Measurements from ENCODE around the gene RPS27L. TPM values are rescaled to one million over a fixed set of nuclear protein-coding genes. Genes with fewer than 3 reads are reported as not detected.

The RPS27L gene
- total RNA-seq (10 to 100 TPM in 1 of 2 donors, 1 to 10 TPM in 1; 9.8 to 41.1 TPM), polyA plus RNA-seq (100 to 1,000 TPM in 1 of 2 donors, 10 to 100 TPM in 1; 40.3 to 184 TPM)

GRCh38 chr15:63157118-63157843 lies at the start of gene RPS27L:
RPS27L (minus strand) TSS chr15:63157477; CDS start chr15:63157405, 72 bp downstream.
- under 1% methylated on average over 60 of the region's 60 CpGs for WGBS
- Histone ChIP-seq H3K4me3 (ENCODE audit: low read depth in 1 of 3, low read length in 3 of 3) (peak within 1 kb of the TSS; percentile 74 to 90 (median 88)), H3K4me1 (ENCODE audit: control insufficient read depth in 4 of 4, insufficient read depth in 4 of 4, low read length in 3 of 4) (peaks cover 0 to 14% (median 2%) of the 10 kb centered on the region in 4 donors), H3K36me3 (ENCODE audit: control insufficient read depth in 4 of 4, insufficient read depth in 3 of 4, low read depth in 1 of 4, low read length in 3 of 4) (peaks cover 3 to 7% (median 5%) of the 10 kb centered on the region in 4 donors), H3K9me3 (ENCODE audit: control insufficient read depth in 4 of 4, low read length in 3 of 4) (no peaks in the 10 kb centered on the region), H3K27me3 (ENCODE audit: control insufficient read depth in 4 of 4, insufficient read depth in 4 of 4, low read length in 3 of 4) (no peaks in the 10 kb centered on the region), H3K27ac (ENCODE audit: low read depth in 1 of 2, low read length in 2 of 2) (peak within 1 kb of the TSS; percentile 82 to 96), H3K9ac (ENCODE audit: low read depth in 1 of 2, low read length in 2 of 2) (peak within 1 kb of the TSS; percentile 75 to 95)
- TF ChIP-seq ZBTB33 (IDR thresholded peaks at IDR 0.05): no peak
- peak; percentile 27 to 65 for TF ChIP-seq RAD21 (IDR thresholded peaks at IDR 0.05)
- peak in 1 of 2 donors; percentile 31 for TF ChIP-seq HNF4A (conservative IDR thresholded peaks at IDR 0.05)
- TF ChIP-seq REST (IDR thresholded peaks at IDR 0.05): peak; percentile 85
- no peak for TF ChIP-seq NR2F2 (IDR thresholded peaks at IDR 0.05)
- TF ChIP-seq, protein P1, sequence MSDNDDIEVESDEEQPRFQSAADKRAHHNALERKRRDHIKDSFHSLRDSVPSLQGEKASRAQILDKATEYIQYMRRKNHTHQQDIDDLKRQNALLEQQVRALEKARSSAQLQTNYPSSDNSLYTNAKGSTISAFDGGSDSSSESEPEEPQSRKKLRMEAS (IDR thresholded peaks at IDR 0.05): peak; percentile 15
- peak; percentile 93 for TF ChIP-seq TAF1 (conservative IDR thresholded peaks at IDR 0.05)
- TF ChIP-seq FOXA2 (IDR thresholded peaks at IDR 0.05): no peak
- TF ChIP-seq RXRA (IDR thresholded peaks at IDR 0.05): no peak
- TF ChIP-seq SP1 (IDR thresholded peaks at IDR 0.05): peak; percentile 26
- peak in 1 of 2 donors; percentile 66 for TF ChIP-seq GABPA (IDR thresholded peaks at IDR 0.05 in 1 of 2, conservative IDR thresholded peaks at IDR 0.05 in 1 of 2)
- TF ChIP-seq YY1 (IDR thresholded peaks at IDR 0.05): peak; percentile 35
- peak; percentile 90 for DNase-seq (ENCODE audit: low spot score)

DNA sequence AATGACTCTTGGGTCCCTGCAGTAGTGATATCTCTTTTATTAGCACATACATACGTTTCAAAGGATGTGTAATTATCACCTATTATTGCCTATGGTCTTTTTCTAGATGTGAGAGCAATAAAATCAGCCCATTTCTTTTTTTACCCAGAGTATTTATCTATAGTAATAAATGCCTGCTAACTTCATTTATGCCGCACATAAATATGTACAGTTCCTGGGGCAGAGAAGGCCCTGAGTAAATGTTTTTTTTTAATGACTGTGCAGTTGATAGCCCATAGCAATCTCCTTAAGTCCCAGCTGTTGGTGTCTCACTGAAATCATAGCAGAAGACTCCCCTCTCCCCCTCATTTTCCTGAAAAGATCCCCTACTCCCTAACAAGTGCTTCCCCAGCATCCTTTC lies 48.8 kb upstream of the RPS27L start:
- H3K9ac ChIP-seq (ENCODE audit: low read depth in 1 of 2, low read length in 2 of 2): no peak overlapping the region
- peaks cover 0 to 4% (median 0%) of the 10 kb centered on the region in 4 donors for H3K4me1 ChIP-seq (ENCODE audit: control insufficient read depth in 4 of 4, insufficient read depth in 4 of 4, low read length in 3 of 4)
- no peak for TF ChIP-seq SP1 (IDR thresholded peaks at IDR 0.05)
- no peak for TF ChIP-seq NR2F2 (IDR thresholded peaks at IDR 0.05)
- no peak for TF ChIP-seq ZBTB33 (IDR thresholded peaks at IDR 0.05)
- no peak for TF ChIP-seq HNF4G (IDR thresholded peaks at IDR 0.05)
- no peak for TF ChIP-seq RXRA (IDR thresholded peaks at IDR 0.05)
- TF ChIP-seq EGR1 (IDR thresholded peaks at IDR 0.05; ENCODE audit: low read depth in 2 of 2): no peak
- TF ChIP-seq FOXA1 (IDR thresholded peaks at IDR 0.05): no peak
- TF ChIP-seq, protein P2, sequence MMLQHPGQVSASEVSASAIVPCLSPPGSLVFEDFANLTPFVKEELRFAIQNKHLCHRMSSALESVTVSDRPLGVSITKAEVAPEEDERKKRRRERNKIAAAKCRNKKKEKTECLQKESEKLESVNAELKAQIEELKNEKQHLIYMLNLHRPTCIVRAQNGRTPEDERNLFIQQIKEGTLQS (IDR thresholded peaks at IDR 0.05): no peak
- no peak for TF ChIP-seq FOXA2 (IDR thresholded peaks at IDR 0.05)
- TF ChIP-seq JUND (IDR thresholded peaks at IDR 0.05): no peak
- no peak for TF ChIP-seq GABPA (IDR thresholded peaks at IDR 0.05 in 1 of 2, conservative IDR thresholded peaks at IDR 0.05 in 1 of 2)
- no peak for TF ChIP-seq TAF1 (conservative IDR thresholded peaks at IDR 0.05)
- no peak for TF ChIP-seq RAD21 (IDR thresholded peaks at IDR 0.05)
- TF ChIP-seq, protein P3, sequence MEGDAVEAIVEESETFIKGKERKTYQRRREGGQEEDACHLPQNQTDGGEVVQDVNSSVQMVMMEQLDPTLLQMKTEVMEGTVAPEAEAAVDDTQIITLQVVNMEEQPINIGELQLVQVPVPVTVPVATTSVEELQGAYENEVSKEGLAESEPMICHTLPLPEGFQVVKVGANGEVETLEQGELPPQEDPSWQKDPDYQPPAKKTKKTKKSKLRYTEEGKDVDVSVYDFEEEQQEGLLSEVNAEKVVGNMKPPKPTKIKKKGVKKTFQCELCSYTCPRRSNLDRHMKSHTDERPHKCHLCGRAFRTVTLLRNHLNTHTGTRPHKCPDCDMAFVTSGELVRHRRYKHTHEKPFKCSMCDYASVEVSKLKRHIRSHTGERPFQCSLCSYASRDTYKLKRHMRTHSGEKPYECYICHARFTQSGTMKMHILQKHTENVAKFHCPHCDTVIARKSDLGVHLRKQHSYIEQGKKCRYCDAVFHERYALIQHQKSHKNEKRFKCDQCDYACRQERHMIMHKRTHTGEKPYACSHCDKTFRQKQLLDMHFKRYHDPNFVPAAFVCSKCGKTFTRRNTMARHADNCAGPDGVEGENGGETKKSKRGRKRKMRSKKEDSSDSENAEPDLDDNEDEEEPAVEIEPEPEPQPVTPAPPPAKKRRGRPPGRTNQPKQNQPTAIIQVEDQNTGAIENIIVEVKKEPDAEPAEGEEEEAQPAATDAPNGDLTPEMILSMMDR (IDR thresholded peaks at IDR 0.05; ENCODE audit: low read depth, low read length, missing input control): no peak
- no peak for TF ChIP-seq YY1 (IDR thresholded peaks at IDR 0.05)

More for the DNA sequence above, 48.8 kb upstream of the RPS27L start:
- Histone ChIP-seq H3K9me3 (ENCODE audit: control insufficient read depth in 4 of 4, low read length in 3 of 4) (no peaks in the 10 kb centered on the region), H3K4me3 (ENCODE audit: low read depth in 1 of 3, low read length in 3 of 3) (no peak overlapping the region), H3K27ac (ENCODE audit: low read depth in 1 of 2, low read length in 2 of 2) (no peak overlapping the region), H3K27me3 (ENCODE audit: control insufficient read depth in 4 of 4, insufficient read depth in 4 of 4, low read length in 3 of 4) (no peaks in the 10 kb centered on the region), H3K36me3 (ENCODE audit: control insufficient read depth in 4 of 4, insufficient read depth in 3 of 4, low read depth in 1 of 4, low read length in 3 of 4) (no peaks in the 10 kb centered on the region)
- WGBS: 91% methylated on average over 2 of the region's 2 CpGs
- no peak for DNase-seq (ENCODE audit: low spot score)
